NCI-H146 (cell line): ENCODE measurements around the gene C3orf80.
"Not testable (repeated sequence)": the region's sequence is repeated elsewhere in the genome, so short reads cannot be mapped to it uniquely, and the experiment has no call there.

Experiments
- DNase-seq: peaks from one replicate; lab custom pipeline; 2025; lab: John Stamatoyannopoulos, UW

C3orf80 gene

DNA sequence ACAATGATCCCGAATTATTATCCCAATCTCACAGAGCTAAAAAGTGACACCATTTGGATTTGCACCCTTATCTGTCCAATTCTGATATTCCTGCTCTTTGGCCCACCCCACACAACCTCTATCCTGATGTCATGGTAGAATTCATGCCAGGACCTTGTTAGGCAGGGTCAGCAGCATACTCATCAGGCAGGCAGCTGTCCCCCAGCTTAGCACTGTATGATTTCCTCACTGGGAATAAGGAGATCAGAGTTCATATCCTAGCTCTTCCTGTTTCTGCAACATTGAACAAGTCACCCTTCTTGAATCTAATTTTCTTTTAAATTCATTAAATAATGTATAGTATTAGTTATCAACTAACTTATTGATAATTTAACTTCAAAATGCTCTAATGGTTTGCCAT, 12.0 kb upstream of the C3orf80 start:
- no peak for DNase-seq

DNA sequence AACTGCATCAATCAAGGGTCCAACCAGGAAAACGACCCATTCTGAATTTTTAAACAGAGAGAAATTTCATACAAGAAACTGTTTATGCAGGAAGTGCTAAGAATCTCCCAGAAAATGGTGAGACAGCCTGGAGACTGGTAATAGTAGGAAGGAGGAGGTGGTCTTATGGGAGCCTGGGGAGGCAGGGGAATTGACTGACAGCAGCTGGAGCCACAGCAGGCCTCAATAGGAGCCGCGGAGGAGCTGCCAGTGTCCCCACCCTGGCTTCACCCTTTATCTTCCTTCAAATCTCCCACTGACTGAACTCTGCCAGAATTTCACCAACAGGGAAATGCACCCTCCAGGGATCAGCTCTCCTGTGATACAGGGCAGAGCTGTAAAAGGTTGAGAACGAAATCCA, 7.5 kb upstream of the C3orf80 start:
- DNase-seq: no peak

DNA sequence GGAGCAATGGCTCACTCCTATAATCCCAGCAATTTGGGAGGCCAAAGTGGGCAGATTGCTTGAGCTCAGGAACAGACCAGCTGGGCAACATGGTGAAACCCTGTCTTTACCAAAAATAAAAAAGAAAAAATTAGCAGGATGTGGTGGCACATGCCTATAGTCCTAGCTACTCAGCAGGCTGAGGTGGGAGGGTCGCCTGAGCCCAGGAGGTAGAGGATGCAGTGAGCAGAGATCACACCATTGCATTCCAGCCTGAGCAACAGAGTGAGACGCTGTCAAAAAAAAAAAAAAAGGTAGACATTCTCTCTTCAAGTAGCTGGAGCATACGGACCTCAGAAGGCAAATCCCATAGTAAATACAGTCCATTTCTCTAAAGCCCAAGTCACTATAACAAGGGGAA, 7.1 kb upstream of the C3orf80 start:
- no peak for DNase-seq

DNA sequence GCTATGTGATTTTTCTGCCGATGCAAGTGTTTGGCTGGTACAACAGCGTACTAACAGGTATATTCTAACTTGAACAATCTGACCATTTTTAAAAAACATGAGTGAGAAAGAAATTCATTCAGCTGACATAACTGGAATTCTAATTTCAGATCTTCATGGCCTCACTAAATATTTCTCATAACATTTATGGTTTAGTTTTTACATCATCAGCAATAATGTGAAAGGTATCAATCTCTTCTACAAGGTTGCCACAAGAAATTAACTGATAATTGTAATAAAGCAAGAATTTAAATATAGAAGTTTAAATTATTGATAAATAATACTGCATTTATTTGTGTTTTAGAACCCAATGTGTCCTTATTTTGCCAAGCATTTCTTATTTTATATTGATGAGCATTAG, 5.2 kb upstream of the C3orf80 start:
- no peak for DNase-seq

DNA sequence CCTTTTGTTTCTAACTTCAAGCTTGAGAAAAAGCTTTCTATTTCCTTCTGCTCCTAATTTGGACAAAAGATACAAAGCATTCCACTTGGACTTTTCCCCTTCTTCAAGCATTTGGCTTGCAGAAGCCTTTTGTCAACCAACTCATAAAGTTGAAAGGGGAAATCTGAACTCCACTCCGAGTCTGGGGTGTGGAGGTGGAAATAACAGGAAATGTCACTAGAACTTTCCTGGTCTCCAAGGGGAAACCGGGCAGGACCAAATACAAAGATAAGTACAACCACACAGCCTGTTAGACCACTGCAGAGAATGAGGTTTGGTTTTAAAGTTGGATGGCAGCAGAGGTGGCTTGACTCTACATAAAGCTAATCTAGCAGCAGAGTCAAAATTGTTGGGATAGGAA, 4.2 kb upstream of the C3orf80 start:
- DNase-seq: no peak

DNA sequence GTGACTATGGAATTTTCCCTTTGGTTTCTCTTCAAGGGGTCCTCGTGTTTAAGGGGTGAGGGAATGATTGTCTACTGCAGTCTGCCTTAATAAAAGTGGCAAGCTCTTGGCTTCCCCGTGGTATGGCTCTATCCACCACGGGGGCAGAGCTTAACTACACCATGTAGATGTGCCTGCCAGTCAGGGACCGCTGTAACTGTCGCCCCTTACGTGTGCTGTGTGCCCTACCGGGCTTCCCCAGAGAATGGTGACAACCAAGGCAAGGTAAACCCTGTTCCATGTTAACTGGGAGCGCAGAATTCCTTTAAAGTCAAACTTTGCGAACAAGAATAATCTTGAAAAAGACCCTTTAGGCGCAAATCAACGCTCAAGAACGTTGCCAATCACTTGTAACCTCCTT, 966 bp upstream of the C3orf80 start:
- peak; percentile 25 for DNase-seq

DNA sequence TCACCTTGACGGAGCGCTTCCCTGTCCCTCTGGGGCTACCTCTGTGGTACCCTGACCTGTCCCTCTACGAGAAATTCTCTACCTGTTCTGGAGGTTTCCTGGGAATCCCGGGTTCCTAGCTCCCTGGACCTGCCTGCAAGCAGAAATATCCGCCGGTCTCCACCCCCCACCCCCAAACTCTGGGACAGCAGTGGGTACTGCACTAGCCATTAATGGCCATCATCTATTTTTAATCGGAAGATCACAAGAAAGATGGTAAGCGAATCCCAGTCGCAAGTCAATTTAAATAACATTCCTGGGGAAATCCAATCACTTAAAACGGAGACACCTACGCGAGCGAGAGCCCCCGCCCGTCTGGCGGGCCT, 429 bp upstream of the C3orf80 start:
- peak; percentile 35 for DNase-seq

DNA sequence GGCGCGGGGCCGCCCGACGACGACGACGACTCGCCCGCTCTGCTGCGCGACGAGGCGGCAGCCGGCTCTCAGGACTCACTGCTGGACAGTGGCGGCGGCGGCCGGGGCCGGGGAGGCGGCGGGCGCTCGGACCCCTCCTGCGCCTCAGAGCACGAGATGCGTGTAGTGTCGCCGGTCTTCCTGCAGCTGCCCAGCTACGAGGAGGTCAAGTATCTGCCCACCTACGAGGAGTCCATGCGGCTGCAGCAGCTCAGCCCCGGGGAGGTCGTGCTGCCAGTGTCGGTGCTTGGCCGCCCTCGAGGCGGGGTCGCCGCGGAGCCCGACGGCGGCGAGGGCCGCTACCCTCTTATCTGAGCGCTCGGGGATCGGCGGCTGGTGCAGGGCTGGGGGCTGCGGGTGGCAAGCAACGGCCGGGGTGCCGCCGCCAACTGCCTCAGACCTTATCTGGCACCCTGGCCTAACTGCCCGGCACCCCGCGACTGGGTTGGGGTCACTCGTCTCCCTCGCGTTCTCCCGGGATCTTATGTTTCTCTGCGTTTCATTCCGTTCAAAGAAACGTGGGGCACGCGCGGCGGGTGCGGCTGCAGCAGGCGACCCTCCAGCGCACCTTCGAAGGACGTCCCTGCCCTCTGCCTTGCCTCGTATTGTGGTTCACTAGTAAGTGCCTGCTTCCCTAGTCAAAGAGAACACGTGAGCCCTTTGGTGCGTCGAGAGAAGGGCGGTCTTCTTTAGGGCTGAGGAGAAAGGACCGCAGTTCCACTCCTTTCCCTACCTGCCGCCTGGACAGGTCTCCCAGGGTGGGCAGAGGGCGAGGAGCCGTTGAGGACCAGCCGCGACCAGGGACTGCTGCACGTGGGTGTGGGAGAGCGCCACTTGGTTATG, 1.0 kb downstream of the C3orf80 start:
- peak; percentile 81 for DNase-seq

DNA sequence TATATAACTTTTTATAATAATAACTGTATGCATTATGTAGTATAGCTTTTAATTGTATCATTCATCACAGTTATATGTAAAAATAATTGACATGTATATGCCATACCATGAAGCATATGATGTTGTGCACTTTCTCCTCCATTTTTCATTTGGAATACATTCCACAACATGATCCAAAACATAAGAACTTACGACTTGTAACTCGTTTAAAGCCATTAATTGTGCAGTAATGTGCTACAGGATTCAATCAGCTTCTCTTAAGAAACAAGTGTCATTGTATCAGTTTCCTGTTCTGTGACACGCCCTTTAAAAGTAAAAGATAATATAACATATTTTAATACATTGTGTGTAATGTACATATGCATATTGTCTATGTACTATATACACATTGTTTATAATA, 2.2 kb downstream of the C3orf80 start:
- no peak for DNase-seq

DNA sequence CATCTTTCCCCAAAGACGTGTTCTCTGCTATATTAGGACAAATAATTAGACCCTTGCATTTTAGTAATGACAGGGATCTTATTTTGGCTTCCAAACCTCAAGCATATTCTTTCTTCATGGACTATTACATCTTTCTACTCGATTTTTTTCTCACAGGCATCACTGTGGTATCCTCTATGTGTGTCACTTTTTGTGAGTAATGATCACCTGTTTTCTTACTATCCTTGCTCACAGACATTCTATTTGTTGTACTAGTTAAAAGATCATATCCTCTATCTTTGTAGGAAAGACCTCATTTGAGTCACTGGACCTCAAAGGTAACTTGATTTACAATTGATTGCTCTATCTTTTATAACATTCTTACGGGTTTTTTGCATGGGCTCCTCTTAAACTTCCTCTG, 6.8 kb downstream of the C3orf80 start:
- no peak for DNase-seq

DNA sequence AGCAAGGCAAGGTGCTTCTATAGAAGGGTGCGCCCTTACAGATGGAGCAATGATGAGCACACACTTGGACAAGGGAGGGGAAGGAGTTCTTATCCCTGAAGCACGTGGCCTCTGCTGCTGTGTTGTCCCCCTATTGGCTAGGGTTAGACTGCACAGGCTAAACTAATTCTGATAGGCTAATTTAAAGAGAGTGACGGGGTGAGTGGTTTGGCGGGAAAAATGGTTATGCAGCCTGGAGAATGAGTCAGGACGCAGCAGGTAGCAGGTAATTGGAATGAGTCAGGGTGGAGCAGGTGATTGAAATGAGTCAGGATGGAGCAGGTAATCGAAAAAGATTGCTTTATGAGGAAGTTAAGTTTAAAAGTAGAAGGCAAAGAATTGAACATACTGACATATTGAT, 15.5 kb downstream of the C3orf80 start:
- DNase-seq: not testable (repeated sequence)

DNA sequence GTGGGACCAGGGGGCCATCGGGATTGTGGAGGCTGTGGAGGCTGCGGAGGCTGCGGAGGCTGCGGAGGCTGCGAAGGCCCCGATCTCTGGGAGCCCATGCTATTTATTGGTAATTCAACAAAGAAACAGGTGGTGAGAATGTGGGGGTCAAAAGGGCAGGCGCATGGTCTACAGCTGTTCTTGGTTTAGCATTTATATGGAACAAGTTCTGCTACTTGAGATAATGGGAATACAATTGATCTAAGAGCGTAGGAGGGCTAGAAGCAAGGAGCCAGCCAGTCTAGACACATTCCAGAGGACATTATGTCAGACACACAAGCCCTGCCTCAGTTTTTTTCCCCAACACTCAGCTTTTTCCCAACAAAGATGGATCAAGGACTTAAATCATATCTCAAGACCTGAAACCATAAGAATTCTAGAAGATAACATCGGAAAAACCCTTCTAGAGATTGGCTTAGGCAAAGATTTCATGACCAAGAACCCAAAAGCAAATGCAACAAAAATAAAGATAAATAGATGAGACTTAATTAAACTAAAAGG, 20.1 kb downstream of the C3orf80 start:
- DNase-seq: no peak

DNA sequence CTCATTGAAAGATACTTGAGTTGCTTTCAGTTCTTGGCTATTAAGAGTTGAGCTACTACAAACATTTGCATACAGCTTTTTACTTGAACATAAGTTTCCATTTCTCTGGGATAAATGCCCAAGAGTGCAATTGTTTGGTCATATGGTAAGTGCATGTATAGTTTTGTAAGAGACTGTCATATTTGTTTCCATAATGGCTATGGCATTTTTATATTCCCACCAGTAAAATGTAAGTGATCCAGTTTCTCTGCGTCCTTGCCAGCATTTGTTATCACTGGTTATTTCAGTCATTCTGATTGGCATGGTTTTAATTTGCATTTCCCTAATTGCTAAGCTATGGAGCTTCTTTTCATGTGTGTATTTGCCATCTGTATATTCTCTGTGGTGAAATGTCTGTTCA, 22.5 kb downstream of the C3orf80 start:
- DNase-seq: no peak

DNA sequence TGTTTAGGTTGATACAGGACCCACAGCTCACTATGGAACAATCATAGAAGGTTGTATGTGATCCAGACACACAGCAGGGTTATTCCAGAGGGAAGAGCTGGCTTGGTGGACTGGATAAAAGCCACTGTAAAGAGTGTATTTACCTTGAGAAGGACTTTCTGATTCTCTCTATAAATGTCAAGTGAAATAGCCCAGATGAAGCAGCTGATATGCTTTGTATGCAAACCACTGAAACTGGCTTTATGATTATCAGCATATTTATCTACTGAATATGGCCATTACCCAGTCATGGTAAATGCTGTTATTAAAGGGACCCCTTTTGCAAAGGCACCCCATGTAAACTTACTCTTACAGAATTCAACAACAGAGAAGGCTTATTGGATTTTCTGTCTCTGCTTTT, 28.1 kb downstream of the C3orf80 start:
- DNase-seq: no peak

DNA sequence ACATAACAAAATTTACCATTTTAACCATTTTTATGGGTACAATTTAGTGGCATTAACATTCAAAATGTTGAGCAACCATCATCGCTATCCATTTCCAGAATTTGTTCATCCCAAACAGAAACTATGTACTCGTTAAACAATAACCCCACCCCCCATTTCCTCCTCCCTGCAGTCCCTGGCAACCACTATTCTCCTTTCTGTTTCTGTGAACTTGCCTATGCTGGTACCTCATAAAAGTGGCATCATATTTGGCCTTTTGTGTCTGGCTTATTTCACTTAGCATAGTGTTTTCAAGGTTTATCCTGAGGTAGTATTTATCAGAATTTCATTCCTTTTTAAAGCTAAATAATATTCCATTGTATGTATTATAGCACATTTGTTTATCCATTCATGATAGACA, 32.4 kb downstream of the C3orf80 start:
- DNase-seq: no peak

DNA sequence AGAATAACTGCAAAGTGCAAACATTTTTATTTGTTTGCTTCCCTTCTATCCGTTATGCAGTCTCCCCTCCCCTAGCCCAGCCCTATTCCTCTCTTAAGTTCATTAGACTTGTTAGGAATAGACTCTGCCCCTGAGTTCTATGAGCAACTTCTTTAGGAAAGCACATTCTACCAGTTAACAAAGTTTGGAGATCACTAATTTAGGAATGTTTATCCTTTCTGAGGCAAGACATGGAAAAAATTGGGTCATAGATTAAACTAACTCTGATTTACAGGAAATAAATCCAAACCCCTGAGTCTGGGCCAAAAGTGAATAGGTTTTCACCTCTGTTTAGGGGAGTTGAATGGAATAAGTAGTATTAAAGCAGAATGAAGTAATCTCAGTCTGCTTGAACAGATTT, 34.4 kb downstream of the C3orf80 start:
- DNase-seq: no peak

DNA sequence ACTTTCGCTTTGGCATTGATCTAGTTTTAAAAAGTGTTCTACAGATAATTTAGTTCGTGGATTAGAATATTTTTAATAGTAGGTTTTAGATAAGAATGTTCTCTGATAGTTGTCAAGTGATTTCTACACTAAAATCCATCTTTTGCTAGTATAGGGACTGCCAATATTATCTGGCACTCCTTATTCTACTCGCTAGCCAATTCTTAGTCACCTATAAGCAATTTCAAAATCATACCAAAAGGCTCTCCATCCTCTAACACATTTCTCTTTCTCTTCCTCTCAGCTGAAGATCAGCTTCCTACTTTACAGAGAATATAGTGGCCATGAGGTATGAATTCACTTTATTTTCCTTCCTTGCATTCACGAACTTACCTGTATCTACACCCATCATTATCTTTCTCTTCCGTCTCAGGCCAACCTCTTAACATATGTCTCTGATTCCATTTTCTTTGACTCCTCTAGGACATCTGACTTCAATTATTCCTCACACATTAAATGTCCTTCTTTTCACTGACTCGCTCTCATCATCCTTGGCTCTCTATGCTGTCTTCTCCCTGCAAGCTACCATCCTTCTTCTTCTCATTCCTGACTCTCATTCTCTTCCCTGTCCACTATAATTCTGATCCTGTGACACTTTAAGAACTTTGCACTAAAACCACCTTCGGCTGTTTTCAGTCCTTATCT, 35.5 kb downstream of the C3orf80 start:
- DNase-seq: no peak

DNA sequence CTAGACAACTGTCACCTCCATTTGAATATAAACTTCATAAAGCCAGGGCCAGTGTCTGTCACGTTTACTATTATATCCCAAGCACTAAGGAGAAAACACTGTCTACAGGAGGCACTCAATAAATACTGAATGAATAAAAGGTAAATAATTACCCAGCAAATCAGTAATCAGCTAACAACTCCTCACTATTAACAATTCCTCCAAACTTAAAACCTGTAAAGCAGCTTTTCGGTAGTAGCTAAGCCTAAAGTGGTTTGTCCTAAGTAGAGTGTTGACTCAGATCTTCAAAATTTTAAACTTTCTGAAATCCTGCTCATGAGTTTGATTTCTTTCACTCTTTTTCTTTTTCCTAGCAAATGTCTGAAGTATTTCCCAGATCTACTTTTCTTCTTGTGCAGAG, 39.9 kb downstream of the C3orf80 start:
- no peak for DNase-seq
